Left hindlimb (tissue), 1 donor: ENCODE results near the gene NFIA.

Source experiments
- DNase-seq: peaks from one replicate; pipeline ENCODE4 v3.0.0-alpha.2; 2018

Gene NFIA

DNA sequence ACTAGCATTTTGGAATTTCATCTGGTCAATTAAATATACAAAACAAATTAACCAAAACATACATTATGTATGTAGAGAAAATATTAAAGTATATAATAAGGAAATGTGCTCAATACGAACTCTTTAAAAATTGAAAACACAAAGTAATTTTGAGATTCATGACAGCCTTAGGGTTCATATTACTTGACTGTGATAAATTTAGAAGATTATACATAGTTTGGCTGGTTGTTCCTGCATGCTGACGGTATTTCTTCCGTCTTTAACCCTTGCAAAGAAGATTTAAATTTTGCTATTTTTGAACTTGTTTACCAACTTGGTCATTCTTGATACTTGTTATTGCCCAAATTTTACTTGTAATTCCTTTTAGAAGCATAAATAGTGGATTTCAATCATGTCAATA is 298.2 kb downstream of the NFIA start:
- DNase-seq, result no peak

DNA sequence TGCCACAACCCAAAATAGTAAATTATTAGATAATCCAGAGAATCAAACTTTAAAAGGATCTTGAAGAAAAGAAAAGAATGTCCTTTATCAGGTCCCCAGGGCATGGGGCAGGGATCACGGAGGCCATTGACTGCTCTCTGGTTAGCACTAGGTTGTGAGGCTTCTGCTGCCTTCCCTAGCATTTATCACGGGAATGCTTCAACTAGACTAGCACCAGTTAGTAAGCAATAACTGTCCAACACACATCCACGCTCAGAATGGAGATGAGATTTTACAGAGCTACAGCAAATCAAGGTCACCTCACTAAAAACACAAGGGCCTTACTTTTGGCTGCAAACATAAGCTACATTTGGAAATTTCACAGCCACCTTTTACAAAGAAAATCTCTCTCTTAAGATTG is 304.0 kb downstream of the NFIA start:
- DNase-seq, result no peak

DNA sequence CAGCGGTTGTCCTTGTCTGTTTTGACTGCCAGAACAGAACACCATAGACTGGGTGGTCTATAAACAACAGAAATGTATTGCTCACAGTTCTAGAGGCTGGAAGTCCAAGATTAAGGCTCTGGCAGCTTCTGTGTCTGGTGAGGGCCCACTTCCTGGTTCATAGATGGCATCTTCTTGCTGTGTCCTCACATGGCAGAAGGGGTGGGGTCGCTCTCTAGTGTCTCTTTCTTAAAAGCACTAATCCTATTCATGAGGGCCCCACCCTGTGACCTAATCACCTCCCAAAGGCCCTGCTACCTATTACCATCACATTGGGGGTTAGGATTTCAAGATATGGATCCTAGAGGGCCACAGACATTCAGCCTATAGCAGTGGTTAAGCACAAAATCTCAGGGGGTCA is 304.4 kb downstream of the NFIA start:
- no peak for DNase-seq

DNA sequence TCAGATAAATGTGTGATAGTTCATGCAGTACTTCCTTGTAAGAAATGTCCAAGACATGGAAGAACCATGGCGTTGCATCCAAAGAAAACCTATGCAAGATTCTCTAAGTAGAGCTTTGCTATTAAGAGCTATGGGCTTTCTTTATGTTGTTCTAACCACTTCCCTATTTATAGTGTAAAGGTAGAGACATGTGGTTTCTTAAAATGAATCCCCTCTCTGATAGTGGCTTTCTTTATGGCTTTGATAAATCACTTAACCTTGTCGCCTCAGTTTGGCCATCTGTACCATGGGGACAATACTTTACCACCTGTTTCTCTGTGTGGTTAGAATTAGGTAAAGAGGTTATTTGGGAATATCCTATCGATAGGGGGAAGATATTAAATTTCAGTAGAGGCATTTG is 305.5 kb downstream of the NFIA start:
- DNase-seq, result no peak

DNA sequence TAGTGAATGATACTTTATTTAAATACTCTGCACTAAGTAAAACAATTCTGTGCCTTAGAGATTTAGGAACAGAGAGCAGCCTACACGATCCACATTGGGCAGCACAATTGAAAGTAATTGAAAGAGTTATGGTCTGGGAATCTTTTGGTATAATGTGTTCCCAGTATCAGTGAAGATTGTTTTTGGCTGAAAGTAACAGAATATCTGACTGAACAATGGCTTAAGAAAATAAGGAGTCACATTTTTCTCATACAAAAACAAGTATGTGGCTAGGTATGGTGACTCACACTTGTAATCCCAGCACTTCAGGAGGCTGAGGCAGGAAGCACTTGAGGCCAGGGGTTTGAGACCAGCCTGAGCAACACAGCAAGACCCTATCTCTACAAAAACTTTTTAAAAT is 306.2 kb downstream of the NFIA start:
- DNase-seq, result no peak

DNA sequence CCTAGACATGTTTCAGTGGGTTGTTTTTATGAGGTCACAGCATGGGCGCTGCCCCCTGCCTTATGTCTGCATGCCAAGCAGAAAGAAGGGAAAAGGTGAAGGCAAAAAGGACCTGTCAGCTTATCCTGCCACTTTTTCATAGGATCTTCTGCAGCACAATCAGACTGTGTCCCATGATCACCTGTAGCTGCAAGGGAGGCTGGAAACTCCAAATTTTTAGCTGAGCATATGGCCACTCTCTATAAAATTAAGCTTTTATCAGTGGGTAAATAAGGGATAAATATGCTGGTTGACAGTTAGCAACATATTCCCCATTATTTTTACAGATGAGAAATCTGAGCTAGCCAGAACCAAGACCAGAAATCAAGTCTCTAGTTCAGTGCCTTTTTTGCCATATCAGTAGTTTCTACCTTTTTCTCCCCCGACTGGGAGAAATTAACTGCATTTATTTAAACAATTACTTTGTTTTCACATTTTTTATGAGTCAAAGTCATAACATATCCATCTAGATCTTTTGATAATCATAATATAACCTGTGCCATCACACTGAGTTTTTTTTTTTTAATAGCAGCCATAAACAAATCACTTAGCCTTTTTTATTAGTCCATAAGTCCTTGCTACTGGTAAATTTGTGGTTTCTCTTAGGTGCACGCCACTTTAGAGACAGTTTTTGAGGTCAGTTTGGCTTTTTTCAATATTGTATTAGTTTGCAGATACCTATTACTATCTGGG is 307.0 kb downstream of the NFIA start:
- DNase-seq, result no peak

DNA sequence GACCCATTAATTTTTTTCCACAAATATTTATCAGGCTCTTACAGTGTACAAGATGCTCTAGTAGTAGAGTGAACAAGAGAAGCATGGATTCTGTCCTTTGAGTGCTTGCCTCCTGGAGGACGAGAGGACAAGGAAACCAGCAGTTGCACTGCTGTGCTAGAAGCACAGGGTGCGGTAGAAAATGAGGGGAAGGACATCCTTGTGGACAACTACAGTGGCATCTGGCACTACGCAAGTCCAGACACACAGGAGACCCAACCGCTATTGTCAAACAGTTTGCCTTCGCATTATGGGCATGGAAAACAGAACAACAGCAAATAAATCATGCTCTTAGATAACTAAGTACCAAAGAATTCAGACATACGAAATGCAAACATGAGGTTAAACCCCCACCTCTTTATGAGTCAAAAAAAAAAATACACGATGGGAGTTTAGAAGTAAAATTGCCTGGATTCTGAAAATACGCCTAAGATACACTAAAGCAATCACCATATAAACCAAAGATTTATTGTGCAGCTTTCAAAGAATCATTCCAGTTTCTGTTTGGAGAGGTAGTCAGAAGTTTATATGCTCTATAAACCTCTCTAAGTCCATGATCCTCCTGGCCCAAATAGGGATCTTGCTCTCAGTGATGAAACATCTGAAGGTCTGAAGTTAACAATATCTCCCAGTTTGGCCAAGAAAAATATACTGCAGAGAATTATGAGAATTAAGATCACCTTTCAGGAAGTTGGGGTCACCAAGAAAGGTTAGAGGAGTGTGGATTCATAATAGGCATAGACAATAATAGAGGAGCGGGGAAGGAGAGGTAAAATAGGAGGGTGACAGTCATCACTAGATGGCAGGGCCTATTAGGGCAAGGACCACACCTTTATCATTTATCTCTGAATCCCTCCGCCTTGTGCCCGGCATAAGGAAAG is 307.8 kb downstream of the NFIA start:
- no peak for DNase-seq

DNA sequence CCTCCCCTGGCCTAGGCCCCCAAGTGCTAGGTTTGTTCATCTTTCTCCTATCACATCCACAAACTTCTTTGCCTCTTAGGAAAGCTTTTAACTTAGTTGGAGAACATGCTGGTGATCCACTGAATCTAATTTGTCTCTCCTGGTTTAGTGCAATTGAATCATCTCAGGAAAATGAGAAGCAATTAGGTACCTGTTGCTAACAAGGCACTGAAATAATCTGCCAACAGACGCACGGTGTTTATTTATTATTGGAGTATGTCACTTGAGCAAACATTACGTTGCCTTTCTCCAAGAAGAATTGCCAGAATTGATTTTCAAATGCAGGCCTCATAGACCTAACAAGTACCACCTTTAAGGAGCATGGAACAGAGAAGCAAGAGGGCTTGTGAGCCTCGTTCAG is 309.4 kb downstream of the NFIA start:
- no peak for DNase-seq

DNA sequence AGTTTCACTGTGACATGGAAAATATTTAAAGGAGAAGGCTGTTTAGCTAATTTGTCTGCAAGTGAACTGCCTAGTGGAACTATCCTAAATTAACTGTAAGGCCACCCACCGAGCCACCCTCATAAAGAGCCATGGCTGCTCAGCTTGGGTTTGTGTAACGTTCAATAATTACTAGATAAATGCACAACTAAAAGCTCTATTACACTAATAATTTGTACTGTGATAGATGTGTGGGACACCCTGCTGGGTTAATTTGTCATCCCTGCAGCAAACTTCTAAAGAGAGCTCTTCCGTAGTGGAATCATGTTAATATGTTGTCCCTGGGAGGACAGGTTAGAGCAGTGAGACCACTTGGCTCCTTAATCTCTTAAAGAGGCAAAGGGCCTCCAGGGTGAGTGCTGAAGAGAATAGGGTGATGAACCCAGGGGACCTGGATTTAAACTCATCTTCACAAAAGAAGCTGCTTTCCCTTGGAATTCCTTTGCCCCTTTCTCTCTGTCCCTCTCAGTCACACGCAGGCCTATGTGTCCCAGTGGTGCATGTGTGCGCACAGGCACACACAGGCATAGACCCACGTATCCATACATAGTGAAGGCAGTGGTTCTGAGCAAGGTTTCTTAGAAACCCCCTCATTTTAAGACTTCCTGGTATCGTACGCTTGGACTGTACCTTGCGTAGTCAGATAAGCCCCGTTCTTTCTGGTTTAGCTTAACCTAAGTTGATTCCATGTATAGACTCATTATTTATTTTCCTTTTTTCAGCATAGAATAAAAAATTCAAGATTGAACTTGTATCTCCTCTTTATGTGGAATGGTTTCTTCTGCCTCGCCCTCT is 310.3 kb downstream of the NFIA start:
- DNase-seq, result no peak

DNA sequence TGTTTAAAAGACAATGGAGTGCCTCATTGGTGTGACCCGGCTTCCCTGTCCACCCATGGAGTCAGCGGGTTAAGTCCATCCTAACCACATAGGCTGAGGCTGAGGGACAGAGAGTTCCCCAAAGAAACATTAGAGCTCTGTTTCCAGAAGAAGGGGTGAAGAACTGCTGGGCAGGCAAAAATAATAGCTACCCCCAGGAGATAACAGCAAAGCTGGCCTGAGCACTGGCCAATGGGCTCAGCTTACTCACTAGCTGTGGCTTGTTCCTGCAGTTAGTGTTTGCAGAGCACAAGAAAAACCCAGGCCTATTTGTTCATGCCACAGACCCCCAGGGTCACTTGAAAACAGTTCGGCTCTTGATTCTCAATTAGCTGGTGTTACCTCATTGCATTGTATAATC is 311.2 kb downstream of the NFIA start:
- no peak for DNase-seq

DNA sequence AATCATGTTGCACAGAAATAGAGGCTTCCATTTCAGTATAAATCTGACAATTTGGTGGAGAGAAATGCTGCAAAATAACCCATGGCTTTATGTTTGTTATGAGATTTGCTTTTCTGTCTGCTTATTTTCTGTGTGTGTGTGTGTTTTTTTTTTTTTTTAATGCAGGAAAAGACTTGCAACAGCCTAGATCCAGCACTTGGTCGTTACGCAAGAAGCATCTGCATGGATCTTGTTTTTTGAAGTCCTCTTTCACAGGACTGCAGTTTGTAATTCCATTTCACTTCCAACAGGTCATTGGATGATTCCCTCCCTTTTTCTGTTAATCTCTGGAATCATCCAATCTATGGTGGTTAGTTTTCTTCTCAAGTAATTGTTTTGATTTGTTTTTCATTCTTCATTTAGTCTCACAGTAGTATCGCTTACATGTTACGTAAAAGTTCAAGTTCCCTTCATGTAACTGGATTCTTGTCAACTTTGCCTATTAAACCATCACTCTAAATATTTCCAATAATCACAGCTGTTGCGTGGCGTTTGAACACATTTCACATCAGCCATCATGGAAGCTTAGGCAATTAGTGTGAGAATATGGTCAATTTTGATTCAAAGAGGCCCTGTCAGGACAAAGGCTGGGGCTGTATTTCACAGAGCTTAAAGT is 312.9 kb downstream of the NFIA start:
- no peak for DNase-seq

DNA sequence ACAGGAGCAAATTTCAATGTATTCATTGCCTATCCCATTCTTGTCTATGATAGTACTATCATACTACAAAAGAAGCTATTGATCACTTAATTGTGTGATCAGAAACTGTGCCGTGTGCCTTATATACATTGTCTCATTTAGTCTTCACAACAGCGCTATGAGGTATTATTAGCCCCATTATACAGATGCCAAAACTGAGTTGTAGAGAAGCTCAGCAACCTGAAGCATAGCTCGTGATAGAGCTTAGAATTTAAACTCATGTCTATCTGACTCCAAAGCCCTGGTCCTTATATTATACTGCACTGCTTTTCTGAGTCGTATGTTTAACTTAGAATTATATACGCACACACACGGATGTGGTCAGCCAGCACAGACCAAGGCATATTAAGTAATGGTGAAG is 315.1 kb downstream of the NFIA start:
- DNase-seq, result no peak

DNA sequence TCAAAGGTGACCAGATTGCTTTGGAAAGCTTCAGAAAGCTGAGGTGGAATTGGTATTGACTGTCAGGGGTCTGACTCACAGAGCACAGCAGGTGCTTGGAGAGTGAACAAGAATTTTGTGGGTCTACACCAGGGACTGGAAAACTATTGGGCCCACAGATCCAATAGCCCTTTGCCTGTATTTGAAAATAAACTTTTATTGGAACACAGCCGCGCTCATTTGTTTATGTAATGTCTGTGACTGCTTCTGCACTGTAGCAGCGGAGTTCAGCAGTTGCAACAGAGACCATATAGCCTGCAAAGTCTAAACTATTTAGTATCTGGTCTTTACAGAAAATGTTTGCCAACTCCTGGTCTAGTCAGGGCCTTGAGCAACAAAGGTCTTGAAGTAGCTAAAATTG is 315.6 kb downstream of the NFIA start:
- DNase-seq, result no peak

DNA sequence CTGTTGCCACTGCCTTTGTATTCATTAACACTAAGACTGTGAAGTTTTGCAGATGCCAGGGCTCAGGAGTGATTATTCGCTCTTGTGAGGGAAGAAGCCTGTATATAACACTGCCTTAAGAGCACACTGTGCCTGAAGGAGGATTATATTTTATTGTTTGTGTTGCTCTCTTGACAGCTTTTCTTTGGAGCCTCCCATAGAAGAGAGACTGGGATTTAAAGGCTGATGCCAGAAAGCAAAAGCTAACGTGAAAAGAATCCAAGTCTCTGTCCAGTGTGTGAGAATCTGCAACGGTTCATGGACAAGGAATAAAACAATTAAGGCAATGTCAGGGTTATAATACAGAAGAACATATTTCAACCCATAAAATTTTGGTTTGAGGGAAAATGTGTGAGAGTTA is 316.8 kb downstream of the NFIA start:
- DNase-seq, result no peak

DNA sequence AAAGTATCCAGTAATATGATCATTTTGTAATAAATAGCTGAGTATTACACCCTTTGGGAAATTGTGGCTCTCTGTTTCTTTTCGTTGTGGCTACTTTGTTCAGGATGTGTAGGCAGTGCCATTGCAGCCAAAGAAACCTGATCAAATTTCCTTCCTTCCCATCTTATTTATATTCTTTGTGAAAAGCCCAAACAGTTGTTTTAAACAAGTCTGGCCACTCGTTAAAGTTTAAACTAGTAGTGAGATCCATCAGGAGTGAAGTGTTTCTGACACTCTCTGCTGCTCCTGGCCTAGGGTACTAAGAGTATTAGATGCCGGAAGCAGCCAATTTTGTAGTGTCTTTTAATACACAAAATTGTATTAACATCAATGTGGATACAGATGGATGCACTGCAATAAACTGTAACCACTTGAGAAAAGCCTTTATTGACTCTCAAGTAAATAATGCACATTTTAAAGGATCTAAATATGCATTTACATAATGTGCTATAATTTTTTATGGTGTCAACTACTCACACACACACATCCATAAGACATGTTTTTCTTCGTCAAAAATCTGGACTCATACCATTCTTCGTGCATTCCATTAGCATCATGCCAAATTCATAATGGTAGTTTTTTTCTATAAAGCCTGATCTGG is 317.9 kb downstream of the NFIA start:
- DNase-seq, result no peak

DNA sequence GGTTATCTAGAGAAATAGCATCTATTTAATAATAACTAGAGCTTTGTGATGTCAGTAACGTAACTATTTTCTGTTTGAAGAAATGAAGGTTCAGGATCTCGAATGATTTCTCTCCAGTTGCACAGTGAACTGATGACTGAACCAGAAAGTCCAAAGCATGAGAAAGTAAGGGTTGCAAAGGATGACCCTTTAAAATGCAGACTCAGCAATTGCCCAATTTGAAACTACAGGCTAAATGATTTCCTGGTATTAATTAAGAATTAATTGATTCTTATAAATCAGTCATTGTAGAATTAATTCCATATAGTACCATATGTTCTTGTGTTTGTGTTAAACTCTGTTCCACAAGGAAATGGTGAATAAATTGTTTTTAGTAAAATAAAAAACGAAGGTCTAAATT is 318.6 kb downstream of the NFIA start:
- no peak for DNase-seq

DNA sequence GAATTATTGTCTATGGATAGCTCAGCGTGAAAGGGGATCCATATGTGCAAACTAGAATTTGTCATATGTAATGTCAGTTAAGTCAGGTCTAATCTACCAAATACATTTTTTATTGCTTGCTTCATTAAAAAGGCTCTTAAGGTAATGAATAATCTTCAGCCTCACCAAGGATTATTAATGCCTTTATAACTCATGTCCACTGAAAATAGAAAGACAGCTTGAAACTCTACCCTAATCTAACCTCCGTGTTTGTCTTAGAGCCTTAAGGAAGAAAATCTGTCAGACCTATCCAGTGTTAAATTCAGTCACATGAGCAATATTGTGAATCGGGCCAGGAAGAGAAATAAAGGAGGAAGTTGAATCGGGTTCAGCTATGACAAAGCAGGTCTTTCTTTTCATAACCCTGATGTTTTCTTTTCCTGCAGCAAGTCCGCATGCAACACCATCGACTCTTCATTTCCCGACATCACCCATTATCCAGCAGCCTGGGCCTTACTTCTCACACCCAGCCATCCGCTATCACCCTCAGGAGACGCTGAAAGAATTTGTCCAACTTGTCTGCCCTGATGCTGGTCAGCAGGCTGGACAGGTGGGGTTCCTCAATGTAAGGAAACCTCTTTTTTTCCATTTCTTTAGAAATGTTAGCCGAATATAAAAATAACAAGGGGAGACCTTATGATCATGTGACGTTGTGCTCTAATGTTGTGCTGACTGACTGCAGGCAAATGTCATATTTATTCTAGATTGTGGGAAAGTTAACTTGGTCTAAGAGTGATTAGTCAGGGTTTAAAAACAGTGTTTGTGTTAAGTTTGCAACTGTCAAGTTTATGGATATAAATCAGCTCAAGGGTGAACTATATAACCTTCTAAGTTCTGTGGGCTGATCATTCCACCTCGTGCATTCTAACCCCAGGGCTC is 321.6 kb downstream of the NFIA start:
- DNase-seq, result no peak

DNA sequence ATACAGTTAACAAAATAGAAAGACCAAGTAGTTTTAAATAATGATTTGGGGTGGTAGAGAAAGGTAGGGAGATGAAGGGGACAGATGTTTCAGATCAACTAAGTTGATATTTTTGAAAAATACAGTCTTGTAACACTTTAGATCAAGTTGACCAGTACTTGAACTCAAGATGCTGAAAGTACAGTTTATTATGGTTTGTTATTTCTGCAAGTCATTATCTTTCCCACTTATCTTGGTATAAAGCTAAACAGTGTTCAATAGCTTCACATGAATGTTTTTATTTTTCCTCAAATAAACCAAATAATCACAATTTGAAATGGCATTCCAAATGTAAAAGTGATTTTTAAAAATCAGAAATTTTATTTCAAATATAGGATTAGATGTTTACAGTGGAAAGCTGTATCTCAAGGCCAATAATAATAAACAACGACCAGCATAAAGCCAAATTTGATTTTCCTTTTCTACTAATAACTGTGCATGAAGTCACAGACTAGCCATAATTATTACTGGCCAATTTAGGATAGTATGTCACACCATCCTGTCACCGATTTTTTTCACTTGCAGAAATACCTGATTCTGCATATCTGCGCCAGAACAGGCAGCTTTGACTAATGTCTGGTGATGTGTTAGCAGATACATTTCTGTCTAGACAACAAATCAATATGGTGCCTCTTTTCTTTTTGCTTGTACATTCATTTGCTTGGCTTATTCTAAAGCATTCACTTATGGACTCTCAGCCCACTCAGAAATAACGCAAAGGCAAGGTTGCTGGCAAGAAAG is 322.4 kb downstream of the NFIA start:
- no peak for DNase-seq

DNA sequence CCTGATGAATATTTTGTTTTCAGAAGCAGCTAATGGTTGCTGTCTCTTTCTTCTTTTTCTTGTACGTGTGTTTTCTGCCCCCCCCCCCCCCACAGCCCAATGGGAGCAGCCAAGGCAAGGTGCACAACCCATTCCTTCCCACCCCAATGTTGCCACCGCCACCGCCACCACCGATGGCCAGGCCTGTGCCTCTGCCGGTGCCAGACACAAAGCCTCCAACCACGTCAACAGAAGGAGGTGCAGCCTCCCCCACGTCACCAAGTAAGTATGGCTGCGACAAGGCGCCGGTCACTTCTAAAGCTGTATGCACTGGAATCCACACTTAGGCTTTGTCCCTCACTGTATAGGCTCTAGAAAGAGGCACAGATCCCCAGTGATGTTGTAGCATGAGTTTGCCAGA is 324.1 kb downstream of the NFIA start:
- no peak for DNase-seq

DNA sequence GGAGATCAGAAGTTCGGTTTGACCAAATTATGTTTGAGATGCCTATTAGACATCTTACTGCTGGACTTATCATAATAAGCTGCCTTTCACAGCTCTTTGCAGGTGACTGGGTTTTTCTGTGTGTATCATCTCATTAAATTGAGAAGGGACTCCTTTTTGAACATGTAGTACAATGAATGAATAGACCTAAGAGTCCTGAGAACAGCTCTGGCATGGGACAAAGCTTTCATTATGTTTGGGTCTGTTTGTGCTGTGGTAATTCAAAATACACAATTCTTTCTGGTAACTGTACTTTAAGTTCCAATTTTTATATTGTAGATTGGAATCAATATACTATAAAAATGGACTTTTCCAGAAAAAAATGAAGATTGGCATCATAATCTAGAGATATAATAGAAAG is 330.2 kb downstream of the NFIA start:
- no peak for DNase-seq
